ENCODE measurements around the gene TCERG1. TPM values are rescaled to one million over a fixed set of nuclear protein-coding genes. Genes with fewer than 3 reads are reported as not detected.

TCERG1 gene
- total and polyA plus RNA-seq, 7 donors, result 18.4 to 44.3 (median 30.5) TPM

GRCh38 chr5:146475906-146476305 lies 28.8 kb downstream of the TCERG1 start:
- intact Hi-C loops (cut with DNase I), result loop anchor here in 1 of 2 donors (10.0 kb wide), 1 partner anchor 351 kb away; no protein-coding TSS in a partner anchor
- peaks cover 10 to 90% of the 10 kb centered on the region in 2 donors for H3K36me3 ChIP-seq (ENCODE audit: insufficient read depth in 1 of 2, low read depth in 1 of 2)
- no peak for ATAC-seq

GRCh38 chr5:146482775-146483174 lies 35.6 kb downstream of the TCERG1 start:
- no peaks in the 10 kb centered on the region for H3K4me1 ChIP-seq
- peaks cover 2 to 93% of the 10 kb centered on the region in 2 donors for H3K36me3 ChIP-seq (ENCODE audit: insufficient read depth in 1 of 2, low read depth in 1 of 2)
- intact Hi-C loops (cut with DNase I), result loop anchor here (10.0 kb wide), 3 partner anchors 208 to 358 kb away; no protein-coding TSS in a partner anchor
- 91 to 95% (median 92%) methylated on average over 2 of the region's 2 CpGs for whole genome bisulfite sequencing, 3 donors
- H3K9me3 ChIP-seq, result no peaks in the 10 kb centered on the region
- H3K4me3 ChIP-seq, result no peak overlapping the region
- ATAC-seq, result no peak
- no peak for DNase-seq
- no peaks in the 10 kb centered on the region for H3K27me3 ChIP-seq (ENCODE audit: insufficient read depth in 3 of 3, low read length in 2 of 3)
- H3K27ac ChIP-seq, result no peak overlapping the region
- no peak for TF ChIP-seq CTCF (IDR thresholded peaks at IDR 0.05)

More at GRCh38 chr5:146475906-146476305, 28.8 kb downstream of the TCERG1 start:
- H3K27ac ChIP-seq, result no peak overlapping the region
- no peaks in the 10 kb centered on the region for H3K9me3 ChIP-seq
- no peak for DNase-seq
- H3K4me1 ChIP-seq, result no peaks in the 10 kb centered on the region
- H3K27me3 ChIP-seq (ENCODE audit: insufficient read depth in 3 of 3, low read length in 2 of 3), result no peaks in the 10 kb centered on the region
- no peak overlapping the region for H3K4me3 ChIP-seq
- 96 to 100% (median 96%) methylated on average over 1 of the region's 1 CpG for WGBS, 3 donors
- TF ChIP-seq CTCF (IDR thresholded peaks at IDR 0.05), result no peak

GRCh38 chr5:146484714-146485391 lies 37.7 kb downstream of the TCERG1 start:
- no peaks in the 10 kb centered on the region for H3K27me3 ChIP-seq (ENCODE audit: insufficient read depth in 3 of 3, low read length in 2 of 3)
- no peak for ATAC-seq
- no peak for DNase-seq
- H3K4me3 ChIP-seq, result no peak overlapping the region
- no peak for TF ChIP-seq CTCF (IDR thresholded peaks at IDR 0.05)
- H3K4me1 ChIP-seq, result no peaks in the 10 kb centered on the region
- H3K9me3 ChIP-seq, result no peaks in the 10 kb centered on the region
- peaks cover 4 to 95% of the 10 kb centered on the region in 2 donors for H3K36me3 ChIP-seq (ENCODE audit: insufficient read depth in 1 of 2, low read depth in 1 of 2)
- intact Hi-C loops (cut with DNase I), result loop anchor here (10.0 kb wide), 3 partner anchors 210 to 360 kb away; no protein-coding TSS in a partner anchor
- no peak overlapping the region for H3K27ac ChIP-seq

GRCh38 chr5:146490089-146490843 lies 43.1 kb downstream of the TCERG1 start:
- DNase-seq, result no peak
- Histone ChIP-seq H3K27ac (no peak overlapping the region), H3K36me3 (ENCODE audit: insufficient read depth in 1 of 2, low read depth in 1 of 2) (peaks cover 2 to 89% of the 10 kb centered on the region in 2 donors), H3K4me1 (no peaks in the 10 kb centered on the region), H3K4me3 (no peak overlapping the region), H3K27me3 (ENCODE audit: insufficient read depth in 3 of 3, low read length in 2 of 3) (no peaks in the 10 kb centered on the region), H3K9me3 (no peaks in the 10 kb centered on the region)
- ATAC-seq, result no peak
- intact Hi-C loops (cut with DNase I), result no loop called here
- TF ChIP-seq CTCF (IDR thresholded peaks at IDR 0.05), result no peak
- WGBS, 3 donors, result 86 to 90% (median 86%) methylated on average over 3 of the region's 3 CpGs
